Upper lobe of right lung (tissue), 1 donor: Measurements from ENCODE around the gene HIPK2. TPM values are rescaled to one million over a fixed set of nuclear protein-coding genes. Genes with fewer than 3 reads are reported as not detected.

ENCODE experiments used
- ATAC-seq: fragments of 200-7000 bp; cut with Tn5 transposase; one replicate; pipeline ENCODE4 v1.9.1; 2020; ENCODE audit warnings: mild to moderate bottlenecking, moderate library complexity
- DNase-seq: peaks from one replicate; pipeline ENCODE4 v3.0.0-alpha.2; 2020
- H3K27ac ChIP-seq: fragments of 200-600 bp; one replicate; pipeline ENCODE4 v1.8.0; 2022
- H3K27me3 ChIP-seq: fragments of 200-600 bp; one replicate; pipeline ENCODE4 v1.8.0; 2022; ENCODE audit warnings: mild to moderate bottlenecking
- H3K36me3 ChIP-seq: fragments of 200-600 bp; one replicate; pipeline ENCODE4 v1.8.0; 2022
- H3K4me1 ChIP-seq: fragments of 200-600 bp; one replicate; pipeline ENCODE4 v1.8.0; 2022
- H3K4me3 ChIP-seq: fragments of 200-600 bp; one replicate; pipeline ENCODE4 v1.8.0; 2022; ENCODE audit warnings: mild to moderate bottlenecking
- H3K9me3 ChIP-seq: fragments of 200-600 bp; one replicate; pipeline ENCODE4 v1.8.0; 2022
- intact Hi-C: fragments of 100-400 bp; cut with DNase I; formaldehyde crosslinking; loops from one replicate; pipeline ENCODE4 v1.11.0; 2022
- total RNA-seq: library from RNA; stranded (reverse); fragmentation: NEBNext Ultra II Directional; extraction: Animal tissue kit (Norgen Biotek cat#: 25700); gene quantifications from one replicate; pipeline ENCODE4 v1.2.1, GENCODE V29; 2021
- TF ChIP-seq, protein P1 (sequence below): fragments of 200-600 bp; IDR thresholded peaks from one replicate; pipeline ENCODE4 v1.8.0; 2022; ENCODE audit warnings: antibody characterized with exemption
- donor health status: DM: no; HTN: yes; CAD: no; lungs with severe emphysema.

HIPK2 gene
- total RNA-seq, 1 donor from 2014 or later: 64.3 TPM

DNA sequence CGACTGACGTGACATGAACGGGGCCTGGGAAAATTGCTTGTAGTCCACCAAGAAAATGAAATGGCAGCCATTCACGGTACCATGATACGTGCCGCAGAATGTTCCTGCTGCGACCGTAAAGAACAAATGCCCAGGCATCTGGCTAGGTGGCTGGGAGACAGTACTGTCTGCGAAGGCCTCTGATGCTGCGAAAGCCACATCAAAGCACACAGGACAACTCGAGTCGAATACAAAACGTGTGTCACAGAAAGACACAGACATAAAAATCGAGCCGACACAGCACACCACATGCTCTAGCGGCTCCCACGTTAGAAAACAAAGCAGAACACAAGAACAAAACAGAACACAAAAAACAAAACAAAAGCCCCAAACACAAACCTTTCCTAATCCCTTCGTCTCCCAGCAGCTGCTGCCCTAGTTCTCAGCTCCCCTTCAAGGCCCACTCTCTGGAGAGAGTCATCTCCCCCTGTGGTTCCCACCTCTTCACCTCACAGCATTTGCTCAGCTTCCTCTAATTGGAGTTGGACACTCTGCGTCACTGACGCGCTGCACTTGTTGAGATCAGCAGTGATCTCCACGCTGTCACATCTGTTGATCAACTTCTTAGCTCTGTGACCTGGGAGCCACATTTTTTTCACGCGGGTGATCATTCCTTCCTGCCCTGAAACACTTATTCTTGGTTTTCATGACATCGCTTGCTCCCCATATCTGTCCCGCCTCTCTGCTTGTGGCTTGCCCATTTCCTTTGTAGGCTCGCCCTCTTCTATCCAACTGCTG lies 142.1 kb downstream of the HIPK2 start:
- H3K36me3 ChIP-seq: peaks cover 11% of the 10 kb centered on the region
- H3K27ac ChIP-seq: no peak overlapping the region
- DNase-seq: no peak
- intact Hi-C loops: no loop called here
- no peaks in the 10 kb centered on the region for H3K27me3 ChIP-seq
- no peak for ATAC-seq
- H3K9me3 ChIP-seq: no peaks in the 10 kb centered on the region
- no peak overlapping the region for H3K4me3 ChIP-seq
- TF ChIP-seq, protein P1, sequence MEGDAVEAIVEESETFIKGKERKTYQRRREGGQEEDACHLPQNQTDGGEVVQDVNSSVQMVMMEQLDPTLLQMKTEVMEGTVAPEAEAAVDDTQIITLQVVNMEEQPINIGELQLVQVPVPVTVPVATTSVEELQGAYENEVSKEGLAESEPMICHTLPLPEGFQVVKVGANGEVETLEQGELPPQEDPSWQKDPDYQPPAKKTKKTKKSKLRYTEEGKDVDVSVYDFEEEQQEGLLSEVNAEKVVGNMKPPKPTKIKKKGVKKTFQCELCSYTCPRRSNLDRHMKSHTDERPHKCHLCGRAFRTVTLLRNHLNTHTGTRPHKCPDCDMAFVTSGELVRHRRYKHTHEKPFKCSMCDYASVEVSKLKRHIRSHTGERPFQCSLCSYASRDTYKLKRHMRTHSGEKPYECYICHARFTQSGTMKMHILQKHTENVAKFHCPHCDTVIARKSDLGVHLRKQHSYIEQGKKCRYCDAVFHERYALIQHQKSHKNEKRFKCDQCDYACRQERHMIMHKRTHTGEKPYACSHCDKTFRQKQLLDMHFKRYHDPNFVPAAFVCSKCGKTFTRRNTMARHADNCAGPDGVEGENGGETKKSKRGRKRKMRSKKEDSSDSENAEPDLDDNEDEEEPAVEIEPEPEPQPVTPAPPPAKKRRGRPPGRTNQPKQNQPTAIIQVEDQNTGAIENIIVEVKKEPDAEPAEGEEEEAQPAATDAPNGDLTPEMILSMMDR: no peak
- H3K4me1 ChIP-seq: no peaks in the 10 kb centered on the region

DNA sequence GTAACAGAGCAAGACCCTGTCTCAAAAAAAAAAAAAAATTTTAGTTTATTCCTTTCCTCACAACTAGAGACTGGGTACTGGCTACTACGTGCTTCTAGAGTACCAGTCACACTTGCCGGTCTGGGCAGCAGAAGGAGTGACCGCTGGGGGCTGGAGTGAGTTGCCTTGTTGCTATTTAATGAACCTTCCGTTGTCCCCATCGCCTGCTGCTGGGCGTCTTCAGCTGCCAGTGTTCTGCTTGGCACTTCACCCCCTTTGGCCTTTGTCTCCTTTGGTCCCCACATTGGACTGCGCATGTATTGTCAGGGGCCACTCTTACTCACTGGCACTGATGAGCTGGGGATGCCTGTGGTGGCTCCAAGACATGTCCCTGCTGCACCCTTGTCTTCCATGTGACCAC lies 143.7 kb downstream of the HIPK2 start:
- Histone ChIP-seq H3K4me3 (no peak overlapping the region), H3K36me3 (peaks cover 27% of the 10 kb centered on the region), H3K9me3 (no peaks in the 10 kb centered on the region), H3K27me3 (no peaks in the 10 kb centered on the region), H3K4me1 (no peaks in the 10 kb centered on the region), H3K27ac (no peak overlapping the region)
- TF ChIP-seq, protein P1: no peak
- DNase-seq: no peak
- intact Hi-C loops: no loop called here
- no peak for ATAC-seq

GRCh38 chr7:139631520-139632031 lies 146.2 kb downstream of the HIPK2 start:
- no peak for ATAC-seq
- TF ChIP-seq, protein P1: no peak

GRCh38 chr7:139630643-139631519 lies 146.9 kb downstream of the HIPK2 start:
- TF ChIP-seq, protein P1: no peak
- H3K27me3 ChIP-seq: no peaks in the 10 kb centered on the region
- DNase-seq (no peak), ATAC-seq (peak; percentile 39)
- H3K27ac ChIP-seq: no peak overlapping the region
- intact Hi-C loops: no loop called here
- H3K9me3 ChIP-seq: no peaks in the 10 kb centered on the region
- H3K4me1 ChIP-seq: no peaks in the 10 kb centered on the region
- no peak overlapping the region for H3K4me3 ChIP-seq
- peaks cover 57% of the 10 kb centered on the region for H3K36me3 ChIP-seq

More at GRCh38 chr7:139631520-139632031, 146.2 kb downstream of the HIPK2 start:
- H3K9me3 ChIP-seq: no peaks in the 10 kb centered on the region
- H3K4me1 ChIP-seq: no peaks in the 10 kb centered on the region
- peaks cover 50% of the 10 kb centered on the region for H3K36me3 ChIP-seq
- H3K4me3 ChIP-seq: no peak overlapping the region
- H3K27ac ChIP-seq: no peak overlapping the region
- H3K27me3 ChIP-seq: no peaks in the 10 kb centered on the region
- intact Hi-C loops: no loop called here
- no peak for DNase-seq

- Histone ChIP-seq H3K9me3 (no peaks in the 10 kb centered on the region), H3K27me3 (no peaks in the 10 kb centered on the region), H3K27ac (no peak overlapping the region), H3K4me3 (no peak overlapping the region), H3K4me1 (no peaks in the 10 kb centered on the region), H3K36me3 (peaks cover 64% of the 10 kb centered on the region)
- TF ChIP-seq, protein P1: no peak
- ATAC-seq (no peak), DNase-seq (no peak)
- intact Hi-C loops: no loop called here
Measured at GRCh38 chr7:139629392-139630082, 148.3 kb downstream of the HIPK2 start.
